ENCODE measurements around the gene PHRF1. TPM values are rescaled to one million over a fixed set of nuclear protein-coding genes. Genes with fewer than 3 reads are reported as not detected.

The PHRF1 gene
- total RNA-seq, 1 donor from 2014 or later = 30.6 TPM

DNA sequence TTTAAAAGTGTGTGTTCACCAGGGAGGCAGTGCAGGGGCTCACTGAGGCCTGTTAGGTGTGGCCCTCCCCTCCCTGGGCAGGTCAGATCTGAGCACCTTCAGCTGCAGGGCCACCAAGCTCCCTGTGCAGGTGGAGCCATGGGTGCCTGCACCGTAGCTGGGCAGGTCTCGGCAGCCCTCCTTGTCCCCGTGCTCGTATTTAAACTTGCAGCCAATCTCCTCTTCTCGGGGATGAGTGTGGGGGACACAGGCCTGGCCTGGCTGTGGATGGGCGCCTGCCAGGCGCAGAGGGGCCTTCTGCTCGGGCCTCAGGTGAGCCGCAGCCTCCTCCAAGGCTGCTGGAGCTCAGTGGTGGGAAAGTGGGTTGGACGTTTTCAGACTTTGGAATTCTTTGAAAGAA is 19.1 kb downstream of the PHRF1 start:
- FAIRE-seq (no peak), DNase-seq (ENCODE audit: low spot score in 2 of 2) (no peak)

- no peak for FAIRE-seq
- DNase-seq (ENCODE audit: low spot score in 2 of 2) = no peak
These were observed 20.1 kb downstream of the PHRF1 start for GRCh38 chr11:596374-596773.

DNA sequence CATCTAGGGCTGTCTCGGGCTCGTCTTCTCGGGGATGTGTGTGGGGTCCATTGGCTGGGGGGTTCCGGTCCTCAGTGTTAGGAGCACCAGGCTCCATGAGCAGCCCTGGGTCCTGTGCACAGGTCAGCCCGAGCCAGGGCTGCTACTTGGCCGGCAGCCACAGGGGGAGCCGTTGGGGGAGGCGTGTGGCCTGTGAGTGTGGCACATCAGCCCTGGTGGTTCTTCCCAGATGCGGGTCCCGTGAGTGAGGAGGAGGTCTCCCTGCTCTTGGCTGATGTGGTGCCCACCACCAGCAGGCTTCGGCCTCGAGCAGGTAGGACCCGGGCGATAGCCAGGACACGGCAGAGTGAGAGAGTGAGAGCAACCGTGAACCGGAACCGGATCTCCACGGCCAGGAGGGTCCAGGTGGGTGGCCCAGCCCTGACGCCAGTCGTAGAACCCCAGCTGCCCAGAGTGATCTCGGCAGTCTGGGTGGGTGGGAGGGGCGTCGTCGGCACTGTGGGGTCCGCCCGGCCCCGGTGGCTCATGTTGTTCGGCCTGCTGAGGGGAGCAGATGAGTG is 21.0 kb downstream of the PHRF1 start:
- no peak for FAIRE-seq

DNA sequence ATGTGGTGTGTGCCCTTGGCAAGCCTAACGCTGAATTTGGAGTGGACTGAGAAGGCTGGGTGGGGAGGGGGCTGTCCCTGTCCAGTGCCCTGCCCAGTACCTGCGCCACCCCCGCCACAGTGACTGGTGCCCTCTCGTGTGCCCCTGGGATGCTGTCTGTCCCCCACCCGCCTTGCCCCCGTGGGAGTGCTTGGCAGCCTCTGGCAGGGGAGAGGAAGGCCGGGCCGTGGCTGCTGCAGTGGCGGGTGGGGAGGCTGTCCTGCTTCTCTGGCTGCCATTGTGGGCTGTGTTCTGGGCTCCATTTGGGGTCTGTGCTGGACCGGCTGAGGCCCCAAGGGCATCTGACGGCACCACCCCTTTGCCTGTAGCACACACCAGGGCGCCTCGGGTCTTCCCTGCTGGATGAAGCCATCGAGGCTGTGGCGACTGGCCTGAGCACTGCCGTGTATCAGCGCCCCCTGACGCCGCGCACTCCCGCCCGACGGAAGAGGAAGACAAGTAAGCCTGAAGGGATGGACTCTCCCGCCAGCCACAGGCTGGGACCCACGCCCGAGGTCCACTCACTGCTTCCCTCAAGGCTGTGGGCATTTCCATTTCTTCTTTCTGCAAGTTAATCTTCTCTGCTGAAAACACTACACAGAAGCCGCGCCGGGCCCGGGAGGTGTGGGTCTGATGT is 21.9 kb downstream of the PHRF1 start:
- FAIRE-seq = no peak
- no peak for DNase-seq (ENCODE audit: low spot score in 2 of 2)

More for the DNA sequence above, 21.0 kb downstream of the PHRF1 start:
- no peak for DNase-seq (ENCODE audit: low spot score in 2 of 2)

GRCh38 chr11:601573-602245 is 25.4 kb downstream of the PHRF1 start:
- FAIRE-seq (no peak), DNase-seq (ENCODE audit: low spot score in 2 of 2) (no peak)

DNA sequence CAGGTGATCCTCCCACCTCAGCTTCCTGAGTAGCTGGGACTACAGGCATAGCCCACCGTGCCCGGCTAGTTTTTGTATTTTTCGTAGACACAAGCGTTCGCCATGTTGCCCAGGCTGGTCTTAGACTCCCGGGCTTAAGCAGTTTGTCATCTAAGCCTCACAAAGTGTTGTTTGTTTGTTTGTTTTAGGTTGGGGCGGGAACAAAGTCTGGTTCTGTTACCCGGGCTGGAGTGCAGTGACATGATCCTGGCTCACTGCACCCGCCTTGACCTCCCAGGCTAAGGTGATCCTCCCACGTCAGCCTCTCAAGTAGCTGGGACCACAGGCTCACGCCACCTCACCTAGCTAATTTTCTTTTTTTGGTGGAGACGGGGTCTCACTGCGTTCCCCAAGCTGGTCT is 26.9 kb downstream of the PHRF1 start:
- FAIRE-seq = no peak
- no peak for DNase-seq (ENCODE audit: low spot score in 2 of 2)

GRCh38 chr11:605286-606129 is 29.2 kb downstream of the PHRF1 start:
- FAIRE-seq (no peak), DNase-seq (ENCODE audit: low spot score in 2 of 2) (no peak)

GRCh38 chr11:606245-606644 is 30.0 kb downstream of the PHRF1 start:
- FAIRE-seq = no peak
- peak in 1 of 2 donors; percentile 74 for DNase-seq (ENCODE audit: low spot score in 2 of 2)

DNA sequence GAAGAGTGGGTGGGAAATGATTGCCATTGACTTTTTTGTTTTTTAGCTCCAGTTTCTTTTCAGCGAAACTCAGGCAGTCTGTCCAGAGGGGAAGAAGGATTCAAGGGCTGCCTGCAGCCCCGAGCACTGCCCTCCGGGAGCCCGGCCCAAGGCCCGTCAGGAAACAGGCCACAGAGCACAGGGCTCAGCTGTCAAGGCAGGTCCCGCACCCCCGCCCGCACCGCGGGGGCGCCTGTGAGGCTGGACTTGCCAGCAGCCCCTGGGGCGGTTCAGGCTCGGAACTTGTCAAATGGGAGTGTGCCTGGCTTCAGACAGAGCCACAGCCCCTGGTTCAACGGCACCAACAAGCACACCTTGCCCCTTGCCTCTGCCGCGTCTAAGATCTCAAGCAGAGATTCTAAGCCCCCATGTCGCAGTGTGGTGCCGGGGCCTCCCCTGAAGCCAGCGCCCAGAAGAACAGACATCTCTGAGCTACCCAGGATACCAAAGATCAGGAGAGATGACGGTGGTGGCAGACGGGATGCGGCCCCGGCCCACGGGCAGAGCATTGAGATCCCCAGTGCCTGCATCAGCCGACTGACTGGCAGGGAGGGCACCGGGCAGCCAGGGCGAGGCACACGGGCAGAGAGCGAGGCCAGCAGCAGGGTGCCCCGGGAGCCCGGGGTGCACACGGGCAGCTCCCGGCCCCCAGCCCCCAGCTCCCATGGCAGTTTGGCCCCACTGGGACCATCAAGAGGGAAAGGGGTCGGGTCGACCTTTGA is 30.9 kb downstream of the PHRF1 start:
- DNase-seq (ENCODE audit: low spot score in 2 of 2) = no peak
- FAIRE-seq = no peak

DNA sequence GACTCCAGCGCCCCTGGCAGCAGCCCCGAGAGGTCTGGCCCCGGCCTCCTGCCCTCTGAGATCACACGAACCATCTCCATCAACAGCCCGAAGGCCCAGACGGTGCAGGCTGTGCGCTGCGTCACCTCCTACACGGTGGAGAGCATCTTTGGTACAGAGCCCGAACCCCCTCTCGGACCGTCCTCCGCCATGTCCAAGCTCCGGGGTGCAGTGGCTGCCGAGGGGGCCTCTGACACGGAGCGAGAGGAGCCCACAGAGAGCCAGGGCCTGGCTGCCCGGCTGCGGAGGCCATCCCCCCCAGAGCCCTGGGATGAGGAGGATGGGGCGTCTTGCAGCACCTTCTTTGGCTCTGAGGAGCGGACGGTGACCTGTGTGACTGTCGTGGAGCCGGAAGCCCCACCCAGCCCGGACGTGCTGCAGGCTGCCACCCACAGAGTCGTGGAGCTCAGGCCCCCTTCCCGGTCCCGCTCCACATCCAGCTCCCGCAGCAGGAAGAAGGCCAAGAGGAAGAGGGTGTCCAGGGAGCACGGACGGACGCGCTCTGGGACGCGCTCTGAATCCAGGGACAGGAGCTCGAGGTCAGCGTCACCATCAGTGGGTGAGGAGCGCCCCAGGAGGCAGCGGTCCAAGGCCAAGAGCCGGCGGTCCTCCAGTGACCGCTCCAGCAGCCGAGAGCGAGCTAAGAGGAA is 31.8 kb downstream of the PHRF1 start:
- FAIRE-seq (no peak), DNase-seq (ENCODE audit: low spot score in 2 of 2) (no peak)

DNA sequence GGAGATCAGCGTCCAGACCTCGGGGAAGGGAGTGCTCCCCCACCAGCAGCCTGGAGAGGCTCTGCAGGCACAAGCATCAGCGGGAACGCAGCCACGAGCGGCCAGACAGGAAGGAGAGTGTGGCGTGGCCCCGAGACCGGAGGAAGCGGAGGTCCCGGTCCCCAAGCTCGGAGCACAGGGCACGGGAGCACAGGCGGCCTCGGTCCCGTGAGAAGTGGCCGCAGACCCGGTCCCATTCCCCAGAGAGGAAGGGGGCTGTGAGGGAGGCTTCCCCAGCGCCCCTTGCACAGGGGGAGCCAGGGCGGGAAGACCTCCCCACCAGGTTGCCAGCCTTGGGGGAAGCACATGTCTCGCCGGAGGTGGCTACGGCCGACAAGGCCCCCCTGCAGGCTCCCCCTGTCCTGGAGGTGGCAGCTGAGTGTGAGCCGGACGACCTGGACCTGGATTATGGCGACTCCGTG is 32.6 kb downstream of the PHRF1 start:
- DNase-seq (ENCODE audit: low spot score in 2 of 2) (no peak), FAIRE-seq (no peak)

DNA sequence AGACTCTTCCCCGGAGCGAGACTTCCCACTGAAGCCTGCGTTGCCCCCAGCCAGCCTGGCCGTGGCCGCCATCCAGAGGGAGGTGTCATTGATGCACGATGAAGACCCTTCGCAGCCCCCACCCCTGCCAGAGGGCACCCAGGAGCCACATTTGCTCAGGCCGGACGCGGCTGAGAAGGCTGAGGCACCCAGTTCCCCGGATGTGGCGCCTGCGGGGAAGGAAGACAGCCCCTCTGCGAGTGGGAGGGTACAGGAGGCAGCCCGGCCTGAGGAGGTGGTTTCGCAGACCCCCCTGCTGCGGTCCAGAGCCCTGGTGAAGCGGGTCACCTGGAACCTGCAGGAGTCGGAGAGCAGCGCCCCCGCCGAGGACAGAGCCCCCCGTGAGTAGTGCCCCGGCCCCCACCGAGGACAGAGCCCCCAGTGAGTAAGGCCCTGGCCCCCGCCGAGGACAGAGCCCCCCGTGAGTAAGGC is 33.1 kb downstream of the PHRF1 start:
- DNase-seq (ENCODE audit: low spot score in 2 of 2) = no peak
- FAIRE-seq = no peak

GRCh38 chr11:610146-610801 is 34.0 kb downstream of the PHRF1 start:
- DNase-seq (ENCODE audit: low spot score in 2 of 2) (no peak), FAIRE-seq (no peak)

DNA sequence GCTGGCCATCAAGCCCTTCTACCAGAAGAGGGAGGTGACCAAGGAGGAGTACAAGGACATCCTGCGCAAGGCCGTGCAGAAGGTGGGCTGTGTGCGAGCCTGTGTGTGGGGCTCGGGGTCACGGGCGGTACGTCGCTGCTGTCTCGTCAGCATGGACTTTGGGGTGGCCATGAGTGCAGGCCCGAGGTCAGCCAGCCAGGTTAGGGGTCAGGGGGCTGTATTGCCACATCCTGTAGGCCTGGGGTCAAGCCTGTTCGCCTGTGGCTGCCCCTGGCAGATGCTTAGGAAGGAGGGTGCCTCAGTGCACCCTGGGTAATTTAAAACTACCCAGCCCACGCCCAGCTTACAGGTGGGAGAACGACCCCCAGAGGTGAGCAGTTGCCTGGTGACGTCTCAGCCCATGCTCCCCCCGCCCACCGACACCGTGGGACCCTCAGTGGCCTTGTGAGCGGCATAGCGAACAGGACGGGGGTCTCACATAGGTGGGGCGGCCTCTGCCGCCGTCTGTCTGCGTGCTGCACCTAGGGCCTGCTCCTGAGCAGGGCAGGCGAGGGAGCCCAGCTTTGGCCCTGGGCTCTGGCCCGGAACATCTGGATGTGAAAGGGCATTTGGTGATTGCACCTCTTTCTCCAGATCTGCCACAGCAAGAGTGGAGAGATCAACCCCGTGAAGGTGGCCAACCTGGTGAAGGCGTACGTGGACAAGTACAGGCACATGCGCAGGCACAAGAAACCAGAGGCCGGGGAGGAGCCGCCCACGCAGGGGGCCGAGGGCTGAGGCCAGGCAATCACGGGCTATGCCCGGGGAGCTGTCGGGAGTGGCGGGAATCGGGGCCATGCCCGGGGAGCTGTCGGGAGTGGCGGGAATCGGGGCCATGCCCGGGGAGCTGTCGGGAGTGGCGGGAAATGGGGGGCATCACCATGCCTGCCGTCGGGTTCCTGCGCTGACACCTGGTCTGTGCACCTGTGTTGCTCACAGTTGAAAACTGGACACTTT is 35.0 kb downstream of the PHRF1 start:
- FAIRE-seq = no peak
- DNase-seq (ENCODE audit: low spot score in 2 of 2) = no peak

GRCh38 chr11:612201-612960 is 36.1 kb downstream of the PHRF1 start:
- no peak for FAIRE-seq
- no peak for DNase-seq (ENCODE audit: low spot score in 2 of 2)

DNA sequence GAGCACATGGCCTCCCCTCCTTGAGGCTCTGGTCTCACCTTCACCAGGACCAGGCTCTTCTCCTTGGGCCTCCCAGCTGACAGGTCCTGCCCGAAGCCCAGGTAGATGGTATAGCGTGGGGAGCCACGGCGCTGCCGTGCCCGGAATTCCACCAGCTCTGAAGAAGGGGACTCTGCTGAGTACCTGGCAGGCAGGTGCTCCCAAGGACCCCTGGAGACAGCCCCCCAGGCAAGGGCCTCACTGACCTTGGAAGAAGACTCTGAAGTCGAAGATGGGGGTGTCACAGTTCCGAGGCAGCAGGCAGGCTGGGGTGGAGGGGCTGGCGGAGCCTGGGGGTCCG is 36.7 kb downstream of the PHRF1 start:
- no peak for FAIRE-seq

GRCh38 chr11:613369-613968 is 37.2 kb downstream of the PHRF1 start:
- peak in 1 of 2 donors; percentile 81 for DNase-seq (ENCODE audit: low spot score in 2 of 2)
- no peak for FAIRE-seq

More for the DNA sequence above, 36.7 kb downstream of the PHRF1 start:
- DNase-seq (ENCODE audit: low spot score in 2 of 2) = no peak
